Endothelial cell of umbilical vein (primary cell): Measurements from ENCODE around the gene PROZ.

ENCODE experiments used
- POLR2A ChIP-seq: IDR thresholded peaks from 2 replicates; pipeline ENCODE4 v1.6.1; 2012; ENCODE audit warnings: low read depth, mild to moderate bottlenecking, control low read depth, low read length
- POLR2AphosphoS5 ChIP-seq: IDR thresholded peaks from 2 replicates; pipeline ENCODE4 v1.6.1; 2012; ENCODE audit warnings: low read depth, mild to moderate bottlenecking, control low read depth, low read length, moderate library complexity; ENCODE audit not compliant: insufficient read depth

DNA sequence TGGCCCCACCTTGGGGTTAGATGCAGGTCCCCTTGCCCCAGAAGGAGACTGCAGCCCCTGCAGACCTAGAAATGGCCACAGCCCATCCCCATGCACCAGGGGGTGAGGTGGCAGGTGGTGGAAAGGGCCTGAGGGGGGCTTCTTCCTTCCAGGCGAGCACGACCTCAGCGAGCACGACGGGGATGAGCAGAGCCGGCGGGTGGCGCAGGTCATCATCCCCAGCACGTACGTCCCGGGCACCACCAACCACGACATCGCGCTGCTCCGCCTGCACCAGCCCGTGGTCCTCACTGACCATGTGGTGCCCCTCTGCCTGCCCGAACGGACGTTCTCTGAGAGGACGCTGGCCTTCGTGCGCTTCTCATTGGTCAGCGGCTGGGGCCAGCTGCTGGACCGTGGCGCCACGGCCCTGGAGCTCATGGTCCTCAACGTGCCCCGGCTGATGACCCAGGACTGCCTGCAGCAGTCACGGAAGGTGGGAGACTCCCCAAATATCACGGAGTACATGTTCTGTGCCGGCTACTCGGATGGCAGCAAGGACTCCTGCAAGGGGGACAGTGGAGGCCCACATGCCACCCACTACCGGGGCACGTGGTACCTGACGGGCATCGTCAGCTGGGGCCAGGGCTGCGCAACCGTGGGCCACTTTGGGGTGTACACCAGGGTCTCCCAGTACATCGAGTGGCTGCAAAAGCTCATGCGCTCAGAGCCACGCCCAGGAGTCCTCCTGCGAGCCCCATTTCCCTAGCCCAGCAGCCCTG lies 40.0 kb upstream of the PROZ start:
- TF ChIP-seq POLR2A (no peak), POLR2AphosphoS5 (no peak)
